ENCODE measurements around the gene LRBA. TPM values are rescaled to one million over a fixed set of nuclear protein-coding genes. Genes with fewer than 3 reads are reported as not detected.

The LRBA gene
- polyA plus RNA-seq, 1 of the 3 experiments (the other 2 are of a cell fraction) = 11.4 TPM

- no peak for TF ChIP-seq REST (IDR thresholded peaks at IDR 0.05; ENCODE audit: low read depth, low read length)
- no peak for TF ChIP-seq PBX3 (IDR thresholded peaks at IDR 0.05)
- TF ChIP-seq NFIC (IDR thresholded peaks at IDR 0.05; ENCODE audit: borderline replicate concordance) = no peak
- TF ChIP-seq CHD2 (IDR thresholded peaks at IDR 0.05; ENCODE audit: low read length, partially characterized antibody) = no peak
- TF ChIP-seq MEF2A (IDR thresholded peaks at IDR 0.05; ENCODE audit: borderline replicate concordance, low read depth) = no peak
- no peak for TF ChIP-seq RFX5 (IDR thresholded peaks at IDR 0.05; ENCODE audit: low read length)
Measured at GRCh38 chr4:150849016-150849415, 166.1 kb downstream of the LRBA start (continued).

- 93% methylated on average over 8 of the region's 8 CpGs for WGBS (ENCODE audit: low lambda C conversion rate)
- CTCF ChIA-PET = interaction anchor here (1.2 kb wide), 1 partner anchor 56 kb away, joined by 3 read pairs; no protein-coding TSS in a partner anchor
- H4K20me1 ChIP-seq (ENCODE audit: insufficient read depth) = no peaks in the 10 kb centered on the region
- no peaks in the 10 kb centered on the region for H3F3A ChIP-seq (replicated peaks; ENCODE audit: insufficient read depth)
- H3K9ac ChIP-seq = no peak overlapping the region
- POLR2A ChIA-PET = no interaction called here
- no peaks in the 10 kb centered on the region for H3K9me2 ChIP-seq
- TF ChIP-seq TCF12 (IDR thresholded peaks at IDR 0.05) (no peak), EZH2phosphoT487 (IDR thresholded peaks at IDR 0.05; ENCODE audit: borderline replicate concordance, low read depth) (no peak), RCOR1 (IDR thresholded peaks at IDR 0.05; ENCODE audit: low read length) (no peak), YY1 (IDR thresholded peaks at IDR 0.05; ENCODE audit: low read depth) (no peak), RXRA (IDR thresholded peaks at IDR 0.05; ENCODE audit: borderline replicate concordance, low read depth) (no peak), JUND (IDR thresholded peaks at IDR 0.05) (no peak), TEAD4 (IDR thresholded peaks at IDR 0.05; ENCODE audit: borderline replicate concordance, insufficient read depth) (no peak), USF1 (IDR thresholded peaks at IDR 0.05; ENCODE audit: borderline replicate concordance, low read depth) (no peak), ZBTB33 (IDR thresholded peaks at IDR 0.05; ENCODE audit: borderline replicate concordance, low read depth) (no peak), FOXM1 (IDR thresholded peaks at IDR 0.05; ENCODE audit: low read depth) (no peak), REST (IDR thresholded peaks at IDR 0.05; ENCODE audit: low read depth, low read length) (no peak), MXI1 (IDR thresholded peaks at IDR 0.05; ENCODE audit: low read depth, low read length) (no peak), MAX (IDR thresholded peaks at IDR 0.05; ENCODE audit: low read depth) (no peak), CHD2 (IDR thresholded peaks at IDR 0.05; ENCODE audit: low read length, partially characterized antibody) (no peak)
- no peak overlapping the region for H3K4me3 ChIP-seq (ENCODE audit: low read depth in 2 of 2, low read length in 1 of 2)
- H3K4me2 ChIP-seq = no peak overlapping the region
- H2AFZ ChIP-seq (ENCODE audit: low read depth) = no peak overlapping the region
- H3K79me2 ChIP-seq (ENCODE audit: insufficient read depth) = no peaks in the 10 kb centered on the region
- no peaks in the 10 kb centered on the region for H3K27me3 ChIP-seq (ENCODE audit: insufficient read depth)
- peaks cover 0 to 15% of the 10 kb centered on the region in 2 experiments for H3K36me3 ChIP-seq (replicated peaks in 1 of 2; ENCODE audit: control insufficient read depth in 1 of 2, insufficient read depth in 2 of 2, low read length in 1 of 2)
- no peaks in the 10 kb centered on the region for H3K4me1 ChIP-seq (ENCODE audit: control insufficient read depth in 1 of 2, insufficient read depth in 2 of 2, low read depth in 1 of 2, low read length in 1 of 2)
- H3K9me3 ChIP-seq = no peaks in the 10 kb centered on the region
- no peak for DNase-seq
- no peak overlapping the region for H3K27ac ChIP-seq (ENCODE audit: low read depth in 2 of 2, low read length in 1 of 2)
Measured at GRCh38 chr4:150828159-150828558, 186.9 kb downstream of the LRBA start.

Measured in SK-N-SH (cell line).